Measurements from ENCODE around the gene TMEM253. TPM values are rescaled to one million over a fixed set of nuclear protein-coding genes. Genes with fewer than 3 reads are reported as not detected.
A peak's percentile ranks its signal among the peaks of the same experiment; 100 is the strongest.

TMEM253 gene
- total and polyA plus RNA-seq, 8 donors = 0.58 to 1.5 (median 0.82) TPM

DNA sequence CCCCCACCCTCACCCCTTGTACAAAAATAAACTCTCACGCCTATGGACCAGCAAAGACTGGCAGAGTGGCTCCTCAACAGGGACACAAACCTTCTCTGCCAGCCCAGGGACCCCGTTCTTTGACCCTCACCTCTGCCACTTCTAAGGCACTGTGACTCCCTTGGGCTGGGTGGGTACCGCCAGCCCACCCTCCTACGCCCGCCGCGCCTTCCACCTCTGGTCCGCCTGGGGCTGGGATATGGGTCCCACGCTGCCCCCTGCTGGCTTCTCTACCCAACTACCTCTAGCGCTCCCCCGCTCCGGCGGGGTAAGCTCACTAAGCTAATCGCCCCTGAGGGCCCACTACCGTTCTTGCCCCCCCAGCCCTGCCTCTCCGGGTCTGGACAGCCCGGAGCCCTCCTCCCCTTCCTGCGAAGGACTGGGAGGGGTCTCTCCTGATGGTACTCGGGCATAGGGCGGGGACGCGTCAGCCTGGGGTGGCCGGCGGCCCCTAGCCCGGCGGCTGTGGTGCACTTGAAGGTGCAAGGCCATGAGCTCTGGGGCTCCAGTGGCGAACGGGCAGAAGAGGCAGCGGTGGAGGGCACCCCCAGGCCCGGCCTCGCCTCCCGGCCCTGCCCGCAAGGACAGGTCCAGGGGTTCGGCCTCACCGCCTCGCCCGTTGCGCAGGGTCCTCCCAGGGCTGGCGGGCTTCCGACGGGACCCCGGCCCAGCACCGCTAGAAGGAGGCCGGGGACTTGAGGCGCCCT lies 10.5 kb upstream of the TMEM253 start:
- peaks cover 0 to 44% of the 10 kb centered on the region in 2 donors for H3K4me1 ChIP-seq
- DNase-seq (peak in 1 of 4 donors; percentile 86), ATAC-seq (no peak)
- TF ChIP-seq, protein P1, sequence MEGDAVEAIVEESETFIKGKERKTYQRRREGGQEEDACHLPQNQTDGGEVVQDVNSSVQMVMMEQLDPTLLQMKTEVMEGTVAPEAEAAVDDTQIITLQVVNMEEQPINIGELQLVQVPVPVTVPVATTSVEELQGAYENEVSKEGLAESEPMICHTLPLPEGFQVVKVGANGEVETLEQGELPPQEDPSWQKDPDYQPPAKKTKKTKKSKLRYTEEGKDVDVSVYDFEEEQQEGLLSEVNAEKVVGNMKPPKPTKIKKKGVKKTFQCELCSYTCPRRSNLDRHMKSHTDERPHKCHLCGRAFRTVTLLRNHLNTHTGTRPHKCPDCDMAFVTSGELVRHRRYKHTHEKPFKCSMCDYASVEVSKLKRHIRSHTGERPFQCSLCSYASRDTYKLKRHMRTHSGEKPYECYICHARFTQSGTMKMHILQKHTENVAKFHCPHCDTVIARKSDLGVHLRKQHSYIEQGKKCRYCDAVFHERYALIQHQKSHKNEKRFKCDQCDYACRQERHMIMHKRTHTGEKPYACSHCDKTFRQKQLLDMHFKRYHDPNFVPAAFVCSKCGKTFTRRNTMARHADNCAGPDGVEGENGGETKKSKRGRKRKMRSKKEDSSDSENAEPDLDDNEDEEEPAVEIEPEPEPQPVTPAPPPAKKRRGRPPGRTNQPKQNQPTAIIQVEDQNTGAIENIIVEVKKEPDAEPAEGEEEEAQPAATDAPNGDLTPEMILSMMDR (IDR thresholded peaks at IDR 0.05) = peak; percentile 14 to 58
- H3K36me3 ChIP-seq = peaks cover 0 to 56% of the 10 kb centered on the region in 2 donors
- no peaks in the 10 kb centered on the region for H3K27me3 ChIP-seq
- no peaks in the 10 kb centered on the region for H3K9me3 ChIP-seq
- no peak overlapping the region for H3K27ac ChIP-seq
- intact Hi-C loops (cut with DNase I) = loop anchor here in 1 of 2 donors (5.0 kb wide), 1 partner anchor 73 kb away; no protein-coding TSS in a partner anchor
- no peak overlapping the region for H3K4me3 ChIP-seq

DNA sequence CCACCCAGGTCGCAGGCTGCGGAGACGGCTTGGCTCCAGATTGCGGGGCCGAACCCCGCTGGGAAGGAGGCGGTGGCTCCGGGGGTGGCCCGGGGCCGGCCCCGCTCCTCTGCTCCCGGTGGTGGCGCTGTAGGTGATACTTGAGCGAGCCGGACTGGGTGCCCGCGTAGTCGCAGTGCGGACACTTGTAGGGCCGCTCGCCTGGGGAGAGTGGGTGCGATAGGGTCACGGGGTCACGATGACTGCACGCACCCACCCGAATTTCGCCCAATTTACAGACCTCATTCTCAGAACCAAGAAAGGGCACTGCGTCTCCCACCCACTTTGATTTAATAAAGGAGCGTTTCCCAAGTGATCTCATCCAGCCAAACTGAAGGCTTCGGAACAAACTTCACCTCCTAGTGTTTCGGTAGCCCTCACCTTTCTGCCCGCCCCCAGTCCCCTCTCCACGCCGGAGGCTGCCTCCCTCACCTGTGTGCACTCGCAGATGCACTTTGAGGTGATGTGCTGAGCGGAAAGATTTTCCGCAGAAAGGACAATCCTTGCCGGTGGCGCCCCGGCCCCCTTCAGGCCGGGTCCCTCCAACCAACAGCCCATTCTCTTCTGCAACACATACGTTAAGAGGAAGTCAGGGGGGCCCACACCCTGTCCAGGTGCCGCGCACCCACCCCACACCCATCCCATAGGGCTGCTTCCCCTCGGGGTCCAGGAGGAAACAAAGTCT lies 9.8 kb upstream of the TMEM253 start:
- H3K27me3 ChIP-seq = no peaks in the 10 kb centered on the region
- peaks cover 0 to 44% of the 10 kb centered on the region in 2 donors for H3K4me1 ChIP-seq
- no peak for ATAC-seq
- TF ChIP-seq, protein P1 (IDR thresholded peaks at IDR 0.05) = no peak
- H3K27ac ChIP-seq = no peak overlapping the region
- intact Hi-C loops (cut with DNase I) = loop anchor here in 1 of 2 donors (5.0 kb wide), 1 partner anchor 74 kb away; no protein-coding TSS in a partner anchor
- no peaks in the 10 kb centered on the region for H3K9me3 ChIP-seq
- H3K36me3 ChIP-seq = peaks cover 0 to 49% of the 10 kb centered on the region in 2 donors
- no peak overlapping the region for H3K4me3 ChIP-seq
- no peak for DNase-seq

DNA sequence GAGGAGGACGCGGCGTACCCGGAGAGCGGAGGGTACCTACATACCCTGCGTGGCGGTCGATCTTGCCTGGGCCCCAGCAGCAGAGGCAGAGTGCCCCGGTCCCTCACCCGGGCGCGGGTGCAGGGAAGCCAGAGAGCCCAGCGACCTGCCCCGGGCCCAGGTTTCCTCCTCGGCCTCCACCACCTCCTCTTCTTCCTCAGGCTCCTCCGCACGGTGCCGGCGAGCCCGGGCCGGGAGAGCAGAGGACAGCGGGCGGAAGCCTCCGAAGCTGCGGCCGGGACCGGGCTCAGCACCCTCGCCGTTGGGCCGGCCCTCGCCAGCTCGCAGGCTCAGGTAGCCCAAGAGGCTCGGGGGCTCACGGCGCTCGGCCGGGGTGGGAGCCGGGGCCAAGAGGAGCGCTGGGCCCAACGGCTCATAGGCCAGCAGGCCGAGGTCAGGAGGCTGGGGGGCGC lies 9.0 kb upstream of the TMEM253 start:
- ATAC-seq = no peak
- Histone ChIP-seq H3K36me3 (peaks cover 0 to 44% of the 10 kb centered on the region in 2 donors), H3K27me3 (no peaks in the 10 kb centered on the region), H3K4me1 (peaks cover 0 to 43% of the 10 kb centered on the region in 2 donors), H3K27ac (no peak overlapping the region), H3K9me3 (no peaks in the 10 kb centered on the region), H3K4me3 (no peak overlapping the region)
- peak in 1 of 4 donors; percentile 82 for DNase-seq
- TF ChIP-seq, protein P1 (IDR thresholded peaks at IDR 0.05) = no peak
- intact Hi-C loops (cut with DNase I) = loop anchor here in 1 of 2 donors (5.0 kb wide), 1 partner anchor 75 kb away; no protein-coding TSS in a partner anchor

DNA sequence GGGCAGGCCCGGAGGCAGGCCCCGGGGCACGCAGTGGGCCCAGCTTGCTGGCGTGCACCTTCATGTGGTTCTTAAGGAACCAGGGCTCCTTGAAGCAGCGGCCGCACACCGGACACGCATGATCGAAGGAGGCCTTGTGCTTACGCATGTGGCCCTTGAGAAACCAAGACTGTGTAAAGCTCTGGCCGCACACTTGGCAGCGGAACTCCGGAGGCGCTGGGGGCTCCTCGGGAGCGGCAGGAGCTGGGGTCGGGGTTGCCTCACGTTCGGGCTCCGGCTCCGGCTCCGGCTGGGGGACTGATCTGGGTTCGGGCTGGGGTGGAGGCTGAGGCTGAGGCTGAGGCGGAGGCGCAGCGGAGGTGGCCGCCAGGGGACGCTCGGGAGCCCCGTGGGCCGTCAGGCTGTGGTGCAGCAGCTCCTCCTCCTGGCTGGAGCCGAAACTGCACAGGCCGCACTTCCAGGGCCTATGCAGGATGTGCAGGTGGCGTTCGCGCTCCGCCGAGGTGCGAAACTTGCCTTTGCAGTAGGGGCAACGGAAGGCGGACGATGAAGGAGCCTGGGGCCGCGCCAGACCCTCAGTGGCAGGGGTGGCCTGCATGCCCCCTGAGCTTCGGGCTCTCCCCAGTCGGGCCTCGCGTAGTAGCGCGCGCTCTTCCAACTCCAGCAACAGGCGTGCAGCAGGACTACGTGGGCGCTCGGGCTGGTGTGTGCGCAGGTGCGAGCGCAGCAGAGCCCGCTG lies 8.4 kb upstream of the TMEM253 start:
- H3K36me3 ChIP-seq = peaks cover 0 to 44% of the 10 kb centered on the region in 2 donors
- intact Hi-C loops (cut with DNase I) = loop anchor here in 1 of 2 donors (5.0 kb wide), 1 partner anchor 75 kb away; no protein-coding TSS in a partner anchor

More for the DNA sequence above, 8.4 kb upstream of the TMEM253 start:
- TF ChIP-seq, protein P1 (IDR thresholded peaks at IDR 0.05) = peak; percentile 100
- H3K27ac ChIP-seq = no peak overlapping the region
- DNase-seq = peak; percentile 60 to 98 (median 85)
- no peaks in the 10 kb centered on the region for H3K9me3 ChIP-seq
- peaks cover 0 to 43% of the 10 kb centered on the region in 2 donors for H3K4me1 ChIP-seq
- H3K4me3 ChIP-seq = no peak overlapping the region
- peaks cover 0 to 2% of the 10 kb centered on the region in 2 donors for H3K27me3 ChIP-seq
- ATAC-seq = peak; percentile 97

Measured in left lung (tissue), 10 donors.